ENCODE measurements around the gene ADARB1. TPM values are rescaled to one million over a fixed set of nuclear protein-coding genes. Genes with fewer than 3 reads are reported as not detected.

ADARB1 gene
- total and polyA plus RNA-seq, 9 of the 15 experiments (the other 6 are each of a cell fraction or from before 2014, with no cell fraction given): 6.7 to 16.0 (median 8.3) TPM

- TF ChIP-seq THRB (CRISPR knock-in tag; conservative IDR thresholded peaks at IDR 0.05) (no peak), RNF219 (CRISPR knock-in tag; IDR thresholded peaks at IDR 0.05) (no peak), NFE2L1 (tag; IDR thresholded peaks at IDR 0.05; ENCODE audit: borderline replicate concordance, low read depth) (no peak), CTCF (IDR thresholded peaks at IDR 0.05 in 2 of 3, conservative IDR thresholded peaks at IDR 0.05 in 1 of 3; ENCODE audit: insufficient read depth in 2 of 3, low read depth in 1 of 3, low read length in 3 of 3) (no peak), SMAD4 (CRISPR knock-in tag; conservative IDR thresholded peaks at IDR 0.05) (no peak), ELF1 (tag; IDR thresholded peaks at IDR 0.05) (no peak), BRD4 (IDR thresholded peaks at IDR 0.05) (no peak), KDM5B (IDR thresholded peaks at IDR 0.05; ENCODE audit: insufficient replicate concordance, low read depth, low read length) (no peak), KDM4B (IDR thresholded peaks at IDR 0.05; ENCODE audit: borderline replicate concordance in 2 of 2, low read depth in 1 of 2) (no peak)
Measured at GRCh38 chr21:45135122-45135521, 60.7 kb downstream of the ADARB1 start (continued).

Measured in K562 (cell line).